ENCODE data around the gene STAG1.

GRCh38 chr3:136465296-136465695, 286.9 kb downstream of the STAG1 start:
- TF ChIP-seq CTCF (IDR thresholded peaks at IDR 0.05; ENCODE audit: low read depth, low read length, missing input control) (no peak), REST (IDR thresholded peaks at IDR 0.05) (no peak), SP1 (IDR thresholded peaks at IDR 0.05) (no peak), TAF1 (conservative IDR thresholded peaks at IDR 0.05) (no peak), MAX (IDR thresholded peaks at IDR 0.05) (no peak), GABPA (IDR thresholded peaks at IDR 0.05 in 1 of 2, conservative IDR thresholded peaks at IDR 0.05 in 1 of 2) (no peak), HNF4A (conservative IDR thresholded peaks at IDR 0.05) (no peak), EGR1 (IDR thresholded peaks at IDR 0.05; ENCODE audit: low read depth in 2 of 2) (no peak), ATF3 (IDR thresholded peaks at IDR 0.05) (no peak), RAD21 (IDR thresholded peaks at IDR 0.05) (no peak), ZBTB33 (IDR thresholded peaks at IDR 0.05) (no peak), YY1 (IDR thresholded peaks at IDR 0.05) (no peak), NR2F2 (IDR thresholded peaks at IDR 0.05) (no peak), JUND (IDR thresholded peaks at IDR 0.05) (no peak)
